Glutamatergic neuron (in vitro differentiated cells): ENCODE results near the gene NUP93. TPM values are rescaled to one million over a fixed set of nuclear protein-coding genes. Genes with fewer than 3 reads are reported as not detected.

Source experiments
- DNase-seq: peaks from one replicate; pipeline ENCODE4 v3.0.0; 2022
- H3K27ac Mint-ChIP-seq: one replicate; pipeline ENCODE4 v1.8.0; 2020; ENCODE audit warnings: mild to moderate bottlenecking, mixed read lengths, inconsistent platforms; ENCODE audit not compliant: unreplicated experiment
- H3K27me3 Mint-ChIP-seq: one replicate; pipeline ENCODE4 v1.8.0; 2020; ENCODE audit warnings: mild to moderate bottlenecking, moderate library complexity, mixed read lengths, inconsistent platforms; ENCODE audit not compliant: unreplicated experiment
- H3K36me3 Mint-ChIP-seq: one replicate; pipeline ENCODE4 v1.8.0; 2020; ENCODE audit warnings: mild to moderate bottlenecking, mixed read lengths, inconsistent platforms; ENCODE audit not compliant: unreplicated experiment
- H3K4me1 Mint-ChIP-seq: one replicate; pipeline ENCODE4 v1.8.0; 2020; ENCODE audit warnings: mild to moderate bottlenecking, low read depth, mixed read lengths, inconsistent platforms; ENCODE audit not compliant: unreplicated experiment
- H3K4me3 Mint-ChIP-seq: one replicate; pipeline ENCODE4 v1.8.0; 2020; ENCODE audit warnings: mild to moderate bottlenecking, mixed read lengths, inconsistent platforms; ENCODE audit not compliant: unreplicated experiment
- H3K9me3 Mint-ChIP-seq: one replicate; pipeline ENCODE4 v1.8.0; 2020; ENCODE audit warnings: mild to moderate bottlenecking, moderate library complexity, mixed read lengths, inconsistent platforms; ENCODE audit not compliant: unreplicated experiment
- total RNA-seq: library from RNA; stranded (reverse); fragmentation: NEBNext Ultra II Directional; extraction: Animal tissue kit (Norgen Biotek cat#: 25700); gene quantifications from one replicate; pipeline ENCODE4 v1.2.1, GENCODE V29; 2021; ENCODE audit not compliant: unreplicated experiment
- TF ChIP-seq, protein P1 (sequence below): fragments of 200-600 bp; sonication (generic); IDR thresholded peaks from one replicate; pipeline ENCODE4 v1.5.0; 2021; ENCODE audit not compliant: partially characterized antibody, unreplicated experiment

The NUP93 gene
- total RNA-seq, 1 donor from 2014 or later, result 84.1 TPM

DNA sequence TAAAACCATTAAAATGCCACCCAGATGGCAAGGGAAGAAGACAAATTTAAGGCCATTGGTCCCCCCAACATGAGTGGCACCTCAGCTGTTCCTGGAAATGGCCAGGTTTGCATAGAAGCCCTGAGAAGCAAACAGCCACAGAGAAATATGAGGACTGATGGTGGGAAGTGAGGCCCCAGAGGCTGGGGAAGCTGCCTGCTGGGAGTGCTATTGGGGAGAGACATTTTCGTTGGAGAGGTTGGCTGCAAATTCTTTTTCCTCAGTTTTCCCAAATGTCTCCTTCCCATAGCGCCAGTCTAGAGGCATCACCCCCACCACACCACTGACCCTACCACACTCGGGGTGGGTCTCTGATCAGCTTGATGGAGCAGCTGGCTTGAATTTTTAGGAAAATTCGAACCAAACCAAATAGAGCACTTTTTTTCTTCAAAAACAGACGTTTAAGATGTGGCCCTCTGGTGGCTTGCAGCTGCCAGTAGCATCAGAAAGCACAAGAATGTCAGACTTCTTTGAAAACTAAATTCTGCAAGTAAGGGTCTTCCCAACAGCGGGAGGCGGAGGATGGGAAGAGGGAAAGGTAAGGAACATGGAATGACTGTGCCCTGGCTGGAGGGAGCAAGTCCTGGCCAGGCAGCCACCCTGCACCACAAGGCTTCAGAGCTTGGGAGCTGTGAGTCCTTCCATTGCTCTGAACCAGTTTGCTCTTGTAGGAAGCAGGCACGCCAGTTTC lies 121.9 kb downstream of the NUP93 start:
- H3K27me3 Mint-ChIP-seq, result peaks cover 4% of the 10 kb centered on the region
- H3K9me3 Mint-ChIP-seq, result no peaks in the 10 kb centered on the region
- no peak overlapping the region for H3K4me3 Mint-ChIP-seq
- TF ChIP-seq, protein P1, sequence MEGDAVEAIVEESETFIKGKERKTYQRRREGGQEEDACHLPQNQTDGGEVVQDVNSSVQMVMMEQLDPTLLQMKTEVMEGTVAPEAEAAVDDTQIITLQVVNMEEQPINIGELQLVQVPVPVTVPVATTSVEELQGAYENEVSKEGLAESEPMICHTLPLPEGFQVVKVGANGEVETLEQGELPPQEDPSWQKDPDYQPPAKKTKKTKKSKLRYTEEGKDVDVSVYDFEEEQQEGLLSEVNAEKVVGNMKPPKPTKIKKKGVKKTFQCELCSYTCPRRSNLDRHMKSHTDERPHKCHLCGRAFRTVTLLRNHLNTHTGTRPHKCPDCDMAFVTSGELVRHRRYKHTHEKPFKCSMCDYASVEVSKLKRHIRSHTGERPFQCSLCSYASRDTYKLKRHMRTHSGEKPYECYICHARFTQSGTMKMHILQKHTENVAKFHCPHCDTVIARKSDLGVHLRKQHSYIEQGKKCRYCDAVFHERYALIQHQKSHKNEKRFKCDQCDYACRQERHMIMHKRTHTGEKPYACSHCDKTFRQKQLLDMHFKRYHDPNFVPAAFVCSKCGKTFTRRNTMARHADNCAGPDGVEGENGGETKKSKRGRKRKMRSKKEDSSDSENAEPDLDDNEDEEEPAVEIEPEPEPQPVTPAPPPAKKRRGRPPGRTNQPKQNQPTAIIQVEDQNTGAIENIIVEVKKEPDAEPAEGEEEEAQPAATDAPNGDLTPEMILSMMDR, result no peak
- peaks cover 7% of the 10 kb centered on the region for H3K4me1 Mint-ChIP-seq
- H3K36me3 Mint-ChIP-seq, result no peaks in the 10 kb centered on the region
- H3K27ac Mint-ChIP-seq, result no peak overlapping the region
- DNase-seq, result no peak

DNA sequence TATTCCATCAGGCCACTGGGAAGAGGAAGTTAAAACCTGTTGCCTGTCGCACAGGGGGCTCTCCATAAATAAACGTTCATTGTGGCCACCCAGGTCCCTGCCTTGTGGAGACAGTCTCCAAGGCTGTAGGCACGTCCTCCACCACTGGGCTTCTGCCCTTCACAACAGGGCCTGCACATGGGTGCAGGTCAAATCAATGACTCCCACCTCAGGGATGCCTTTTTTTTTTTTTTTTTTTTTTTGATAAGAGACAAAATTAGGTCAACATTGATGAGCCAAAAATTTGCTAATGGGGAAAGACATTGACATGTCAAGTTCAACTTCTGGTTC lies 122.4 kb downstream of the NUP93 start:
- DNase-seq, result no peak
- no peaks in the 10 kb centered on the region for H3K36me3 Mint-ChIP-seq
- no peak overlapping the region for H3K27ac Mint-ChIP-seq
- no peak overlapping the region for H3K4me3 Mint-ChIP-seq
- peaks cover 4% of the 10 kb centered on the region for H3K27me3 Mint-ChIP-seq
- H3K9me3 Mint-ChIP-seq, result no peaks in the 10 kb centered on the region
- H3K4me1 Mint-ChIP-seq, result peaks cover 7% of the 10 kb centered on the region
- TF ChIP-seq, protein P1, result no peak

DNA sequence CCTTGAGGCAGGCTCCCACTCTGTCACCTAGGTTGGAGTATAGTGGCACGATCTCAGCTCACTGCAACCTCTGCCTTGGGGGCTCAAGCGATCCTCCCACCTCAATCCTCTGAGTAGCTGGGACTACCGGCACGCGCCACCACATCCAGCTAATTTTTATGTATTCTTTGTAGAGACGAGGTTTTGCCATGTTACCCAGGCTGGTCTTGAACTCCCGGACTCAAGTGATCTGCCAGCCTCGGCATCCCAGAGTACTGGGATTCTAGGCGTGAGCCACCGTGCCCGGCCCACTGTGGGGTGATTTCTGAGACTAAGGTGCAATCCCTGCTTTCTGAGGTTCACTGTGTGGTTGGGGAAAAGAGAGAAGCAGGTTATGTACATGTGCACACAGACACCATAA lies 123.0 kb downstream of the NUP93 start:
- Mint-ChIP-seq H3K4me3 (no peak overlapping the region), H3K9me3 (no peaks in the 10 kb centered on the region), H3K27me3 (peaks cover 4% of the 10 kb centered on the region), H3K27ac (no peak overlapping the region), H3K4me1 (peaks cover 7% of the 10 kb centered on the region), H3K36me3 (no peaks in the 10 kb centered on the region)
- TF ChIP-seq, protein P1, result no peak
- DNase-seq, result no peak

DNA sequence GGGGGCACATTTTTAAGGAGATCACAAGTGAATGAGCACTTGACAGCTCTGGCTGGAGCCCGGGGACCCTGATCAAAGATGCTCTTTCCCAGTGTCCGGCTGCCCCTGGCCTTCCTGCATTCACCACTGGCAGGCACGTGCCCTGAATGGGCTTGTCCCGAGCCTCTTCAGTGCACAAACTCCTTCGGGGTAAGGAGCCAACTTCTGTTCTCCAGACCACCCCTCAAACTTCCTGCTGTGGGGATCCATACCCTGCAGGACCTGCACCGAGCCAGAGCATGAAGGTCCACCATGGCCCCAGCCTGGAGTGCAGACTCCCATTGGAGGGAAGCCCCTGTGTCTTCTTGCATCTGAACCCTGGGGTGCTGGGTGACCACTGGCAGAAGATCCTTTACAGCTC lies 125.3 kb downstream of the NUP93 start:
- Mint-ChIP-seq H3K4me1 (peaks cover 2% of the 10 kb centered on the region), H3K9me3 (peaks cover 4% of the 10 kb centered on the region), H3K36me3 (no peaks in the 10 kb centered on the region), H3K27ac (no peak overlapping the region), H3K4me3 (no peak overlapping the region), H3K27me3 (peaks cover 5% of the 10 kb centered on the region)
- TF ChIP-seq, protein P1, result no peak
- no peak for DNase-seq

DNA sequence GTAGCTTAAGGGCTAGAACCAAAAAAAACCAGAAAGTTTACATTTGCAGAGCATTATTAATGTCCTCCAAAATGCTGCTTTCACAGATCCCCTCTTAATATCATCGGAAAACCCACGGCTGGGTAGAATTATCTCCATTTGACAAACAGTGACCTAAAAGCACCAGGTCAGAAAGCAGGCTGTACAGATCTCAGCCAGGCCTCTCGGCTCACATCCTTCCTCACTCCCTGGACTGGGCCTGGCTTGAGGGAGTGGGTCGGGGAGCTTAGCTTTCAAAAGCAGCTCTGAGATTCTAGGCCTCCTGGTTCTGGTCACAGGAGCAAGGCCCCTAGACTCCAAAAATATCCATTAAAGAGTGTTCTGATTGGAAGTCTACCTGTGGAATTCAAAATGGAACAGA lies 126.0 kb downstream of the NUP93 start:
- peaks cover 5% of the 10 kb centered on the region for H3K27me3 Mint-ChIP-seq
- peaks cover 3% of the 10 kb centered on the region for H3K4me1 Mint-ChIP-seq
- TF ChIP-seq, protein P1, result no peak
- DNase-seq, result no peak
- peaks cover 4% of the 10 kb centered on the region for H3K9me3 Mint-ChIP-seq
- H3K4me3 Mint-ChIP-seq, result no peak overlapping the region
- H3K36me3 Mint-ChIP-seq, result no peaks in the 10 kb centered on the region
- no peak overlapping the region for H3K27ac Mint-ChIP-seq
